Astrocyte (in vitro differentiated cells and primary cell): ENCODE results near the gene ZMYND15. TPM values are rescaled to one million over a fixed set of nuclear protein-coding genes. Genes with fewer than 3 reads are reported as not detected.

ENCODE experiments used
- DNase-seq: peaks from one replicate; pipeline ENCODE4 v3.0.0-alpha.2; 2010; ENCODE audit warnings: low read depth
- FAIRE-seq: peaks from 2 replicates; lab custom pipeline; 2011; peaks lifted over from hg19 to GRCh38; lab: Jason Lieb, UNC
- H2AFZ ChIP-seq: 2 replicates; pipeline ENCODE4 v1.6.0; 2012; ENCODE audit warnings: low read depth, low read length, inconsistent platforms
- H3K27ac ChIP-seq: 2 replicates; pipeline ENCODE4 v1.5.1; 2011; ENCODE audit warnings: low read depth, low read length, inconsistent platforms
- H3K27me3 ChIP-seq: 2 replicates; pipeline ENCODE4 v1.6.0; 2011; ENCODE audit warnings: low read length, inconsistent platforms; ENCODE audit not compliant: insufficient read depth
- H3K36me3 ChIP-seq: 2 replicates; pipeline ENCODE4 v1.5.1; 2011; ENCODE audit warnings: low read length, inconsistent platforms; ENCODE audit not compliant: insufficient read depth
- H3K4me1 ChIP-seq: 2 replicates; pipeline ENCODE4 v1.5.1; 2011; ENCODE audit warnings: low read length, inconsistent platforms; ENCODE audit not compliant: insufficient read depth
- H3K4me2 ChIP-seq: 2 replicates; pipeline ENCODE4 v1.6.0; 2012; ENCODE audit warnings: low read length, inconsistent platforms
- H3K4me3 ChIP-seq: 2 replicates; pipeline ENCODE4 v1.5.1; 2011; ENCODE audit warnings: low read depth, mild to moderate bottlenecking, low read length, inconsistent platforms; ENCODE audit not compliant: insufficient read depth
- H3K79me2 ChIP-seq: 2 replicates; pipeline ENCODE4 v1.6.0; 2012; ENCODE audit warnings: mild to moderate bottlenecking, low read length, inconsistent platforms; ENCODE audit not compliant: insufficient read depth
- H3K9ac ChIP-seq: 2 replicates; pipeline ENCODE4 v1.6.0; 2012; ENCODE audit warnings: mild to moderate bottlenecking, low read length, inconsistent platforms
- H3K9me3 ChIP-seq: 2 replicates; pipeline ENCODE4 v1.5.1; 2012; ENCODE audit warnings: low read depth, mild to moderate bottlenecking, low read length, inconsistent platforms; ENCODE audit not compliant: insufficient read depth
- H4K20me1 ChIP-seq: 2 replicates; pipeline ENCODE4 v1.6.0; 2012; ENCODE audit warnings: low read length, inconsistent platforms; ENCODE audit not compliant: insufficient read depth
- H3K27ac Mint-ChIP-seq: one replicate; pipeline ENCODE4 v1.8.0; 2021; ENCODE audit warnings: mild to moderate bottlenecking, mixed read lengths; ENCODE audit not compliant: unreplicated experiment
- H3K27me3 Mint-ChIP-seq: one replicate; pipeline ENCODE4 v1.8.0; 2021; ENCODE audit warnings: low read depth, mixed read lengths; ENCODE audit not compliant: unreplicated experiment
- H3K36me3 Mint-ChIP-seq: one replicate; pipeline ENCODE4 v1.8.0; 2021; ENCODE audit warnings: low read depth, mixed read lengths; ENCODE audit not compliant: unreplicated experiment
- H3K4me1 Mint-ChIP-seq: one replicate; pipeline ENCODE4 v1.8.0; 2021; ENCODE audit warnings: low read depth, mixed read lengths; ENCODE audit not compliant: unreplicated experiment
- H3K4me3 Mint-ChIP-seq: one replicate; pipeline ENCODE4 v1.8.0; 2021; ENCODE audit warnings: mild to moderate bottlenecking, moderate library complexity, mixed read lengths; ENCODE audit not compliant: unreplicated experiment
- H3K9me3 Mint-ChIP-seq: one replicate; pipeline ENCODE4 v1.8.0; 2021; ENCODE audit warnings: mild to moderate bottlenecking, mixed read lengths; ENCODE audit not compliant: unreplicated experiment
- EZH2 ChIP-seq: IDR thresholded peaks from 2 replicates; pipeline ENCODE4 v1.6.1; 2012; ENCODE audit warnings: mild to moderate bottlenecking, low read length, inconsistent platforms; ENCODE audit not compliant: insufficient read depth
- total RNA-seq: library from RNA; stranded (reverse); gene quantifications from 2 replicates; pipeline ENCODE4 v1.2.1, GENCODE V29; 2021
- TF ChIP-seq, protein P1 (sequence below): IDR thresholded peaks from 2 replicates; pipeline ENCODE4 v1.5.1; 2011; ENCODE audit warnings: low read depth, mild to moderate bottlenecking, inconsistent platforms, low read length, moderate library complexity; ENCODE audit not compliant: insufficient read depth

Gene ZMYND15
- total RNA-seq, 1 donor from 2014 or later: 0.09 TPM

DNA sequence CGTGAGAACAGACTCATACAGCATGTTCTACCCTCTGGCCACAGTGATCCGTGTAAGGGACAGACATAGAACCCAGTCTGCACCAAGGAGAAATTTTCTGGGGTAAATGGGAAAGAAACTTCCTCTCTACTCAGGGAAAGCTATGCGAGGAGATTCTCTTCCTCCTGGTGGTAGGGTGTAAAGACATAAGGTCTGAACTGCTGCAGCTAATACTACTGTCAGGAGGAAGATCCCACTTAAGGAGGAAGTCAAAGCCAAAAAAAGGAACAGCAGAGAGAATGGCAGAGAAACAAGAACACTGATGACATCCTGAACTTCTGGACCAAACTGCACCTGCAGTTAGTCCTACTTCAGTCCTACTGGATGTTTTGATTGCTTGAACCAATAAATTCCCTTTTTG is 25.0 kb downstream of the ZMYND15 start:
- Mint-ChIP-seq H3K4me3 (no peak overlapping the region), H3K27ac (no peak overlapping the region), H3K4me1 (no peaks in the 10 kb centered on the region), H3K27me3 (peaks cover 18% of the 10 kb centered on the region), H3K36me3 (no peaks in the 10 kb centered on the region), H3K9me3 (no peaks in the 10 kb centered on the region)
- no peaks in the 10 kb centered on the region for H4K20me1 ChIP-seq
- no peak overlapping the region for H3K9ac ChIP-seq
- no peak for FAIRE-seq
- peaks cover 5% of the 10 kb centered on the region for H3K27me3 ChIP-seq
- DNase-seq: no peak
- TF ChIP-seq EZH2: no peak
- TF ChIP-seq, protein P1, sequence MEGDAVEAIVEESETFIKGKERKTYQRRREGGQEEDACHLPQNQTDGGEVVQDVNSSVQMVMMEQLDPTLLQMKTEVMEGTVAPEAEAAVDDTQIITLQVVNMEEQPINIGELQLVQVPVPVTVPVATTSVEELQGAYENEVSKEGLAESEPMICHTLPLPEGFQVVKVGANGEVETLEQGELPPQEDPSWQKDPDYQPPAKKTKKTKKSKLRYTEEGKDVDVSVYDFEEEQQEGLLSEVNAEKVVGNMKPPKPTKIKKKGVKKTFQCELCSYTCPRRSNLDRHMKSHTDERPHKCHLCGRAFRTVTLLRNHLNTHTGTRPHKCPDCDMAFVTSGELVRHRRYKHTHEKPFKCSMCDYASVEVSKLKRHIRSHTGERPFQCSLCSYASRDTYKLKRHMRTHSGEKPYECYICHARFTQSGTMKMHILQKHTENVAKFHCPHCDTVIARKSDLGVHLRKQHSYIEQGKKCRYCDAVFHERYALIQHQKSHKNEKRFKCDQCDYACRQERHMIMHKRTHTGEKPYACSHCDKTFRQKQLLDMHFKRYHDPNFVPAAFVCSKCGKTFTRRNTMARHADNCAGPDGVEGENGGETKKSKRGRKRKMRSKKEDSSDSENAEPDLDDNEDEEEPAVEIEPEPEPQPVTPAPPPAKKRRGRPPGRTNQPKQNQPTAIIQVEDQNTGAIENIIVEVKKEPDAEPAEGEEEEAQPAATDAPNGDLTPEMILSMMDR: no peak
- no peaks in the 10 kb centered on the region for H3K79me2 ChIP-seq
- H3K9me3 ChIP-seq: no peaks in the 10 kb centered on the region
- H2AFZ ChIP-seq: no peak overlapping the region
- no peaks in the 10 kb centered on the region for H3K36me3 ChIP-seq
- H3K4me3 ChIP-seq: no peak overlapping the region
- no peak overlapping the region for H3K27ac ChIP-seq
- no peak overlapping the region for H3K4me2 ChIP-seq
- H3K4me1 ChIP-seq: no peaks in the 10 kb centered on the region

DNA sequence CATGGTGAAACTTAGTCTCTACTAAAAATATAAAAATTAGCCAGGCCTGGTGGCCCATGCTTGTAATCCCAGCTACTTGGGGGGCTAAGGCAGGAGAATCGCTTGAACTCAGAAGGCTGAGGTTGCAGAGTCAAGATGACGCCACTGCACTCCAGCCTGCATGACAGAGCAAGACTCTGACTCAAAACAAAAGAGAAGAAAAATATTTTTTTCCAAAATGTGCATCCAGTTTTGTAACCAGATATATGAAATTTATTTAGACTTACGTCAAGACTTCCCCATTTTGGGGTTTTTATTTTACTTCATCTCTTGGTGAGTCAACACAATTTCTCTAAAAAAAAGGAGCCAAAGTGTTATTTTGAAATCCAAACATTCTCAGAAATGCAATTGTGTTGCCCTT is 26.6 kb downstream of the ZMYND15 start:
- no peak overlapping the region for H3K27ac ChIP-seq
- H2AFZ ChIP-seq: no peak overlapping the region
- H3K9ac ChIP-seq: no peak overlapping the region
- Mint-ChIP-seq H3K27me3 (peaks cover 17% of the 10 kb centered on the region), H3K9me3 (no peaks in the 10 kb centered on the region), H3K4me1 (no peaks in the 10 kb centered on the region), H3K27ac (no peak overlapping the region), H3K4me3 (no peak overlapping the region), H3K36me3 (no peaks in the 10 kb centered on the region)
- no peak for FAIRE-seq
- H3K4me3 ChIP-seq: no peak overlapping the region
- H3K4me2 ChIP-seq: no peak overlapping the region
- H3K4me1 ChIP-seq: no peaks in the 10 kb centered on the region
- no peaks in the 10 kb centered on the region for H4K20me1 ChIP-seq
- H3K9me3 ChIP-seq: no peaks in the 10 kb centered on the region
- peaks cover 5% of the 10 kb centered on the region for H3K27me3 ChIP-seq
- no peaks in the 10 kb centered on the region for H3K36me3 ChIP-seq
- H3K79me2 ChIP-seq: no peaks in the 10 kb centered on the region
- no peak for TF ChIP-seq EZH2
- TF ChIP-seq, protein P1: no peak
- no peak for DNase-seq

DNA sequence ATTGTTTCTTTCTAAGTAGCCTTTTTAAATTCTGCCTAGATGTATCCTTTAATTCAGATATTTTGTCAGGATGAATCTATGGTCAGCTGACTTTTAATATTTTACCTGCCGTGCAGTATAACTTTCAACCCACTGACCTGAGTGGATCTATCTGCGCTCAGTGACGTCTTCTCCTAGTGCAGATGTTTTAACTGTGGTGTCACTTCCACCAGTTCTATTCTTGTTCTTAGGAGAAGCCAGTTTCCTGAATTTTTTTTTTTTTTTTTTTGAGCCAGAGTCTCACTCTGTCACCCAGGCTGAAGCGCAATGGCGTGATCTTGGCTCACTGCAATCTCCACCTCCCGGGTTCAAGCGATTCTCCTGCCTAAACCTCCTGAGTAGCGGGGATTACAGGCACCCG is 27.1 kb downstream of the ZMYND15 start:
- Histone ChIP-seq H3K9ac (no peak overlapping the region), H3K4me1 (no peaks in the 10 kb centered on the region), H4K20me1 (no peaks in the 10 kb centered on the region), H3K36me3 (no peaks in the 10 kb centered on the region), H2AFZ (no peak overlapping the region), H3K79me2 (no peaks in the 10 kb centered on the region), H3K9me3 (no peaks in the 10 kb centered on the region), H3K4me2 (no peak overlapping the region), H3K27ac (no peak overlapping the region), H3K4me3 (no peak overlapping the region), H3K27me3 (peaks cover 8% of the 10 kb centered on the region)
- FAIRE-seq (no peak), DNase-seq (no peak)
- Mint-ChIP-seq H3K27me3 (peaks cover 21% of the 10 kb centered on the region), H3K36me3 (no peaks in the 10 kb centered on the region), H3K9me3 (no peaks in the 10 kb centered on the region), H3K4me1 (no peaks in the 10 kb centered on the region), H3K4me3 (no peak overlapping the region), H3K27ac (no peak overlapping the region)
- TF ChIP-seq, protein P1: no peak
- no peak for TF ChIP-seq EZH2
